Measurements from ENCODE around the gene CASKIN1. TPM values are rescaled to one million over a fixed set of nuclear protein-coding genes. Genes with fewer than 3 reads are reported as not detected.

Gene CASKIN1, protein sequence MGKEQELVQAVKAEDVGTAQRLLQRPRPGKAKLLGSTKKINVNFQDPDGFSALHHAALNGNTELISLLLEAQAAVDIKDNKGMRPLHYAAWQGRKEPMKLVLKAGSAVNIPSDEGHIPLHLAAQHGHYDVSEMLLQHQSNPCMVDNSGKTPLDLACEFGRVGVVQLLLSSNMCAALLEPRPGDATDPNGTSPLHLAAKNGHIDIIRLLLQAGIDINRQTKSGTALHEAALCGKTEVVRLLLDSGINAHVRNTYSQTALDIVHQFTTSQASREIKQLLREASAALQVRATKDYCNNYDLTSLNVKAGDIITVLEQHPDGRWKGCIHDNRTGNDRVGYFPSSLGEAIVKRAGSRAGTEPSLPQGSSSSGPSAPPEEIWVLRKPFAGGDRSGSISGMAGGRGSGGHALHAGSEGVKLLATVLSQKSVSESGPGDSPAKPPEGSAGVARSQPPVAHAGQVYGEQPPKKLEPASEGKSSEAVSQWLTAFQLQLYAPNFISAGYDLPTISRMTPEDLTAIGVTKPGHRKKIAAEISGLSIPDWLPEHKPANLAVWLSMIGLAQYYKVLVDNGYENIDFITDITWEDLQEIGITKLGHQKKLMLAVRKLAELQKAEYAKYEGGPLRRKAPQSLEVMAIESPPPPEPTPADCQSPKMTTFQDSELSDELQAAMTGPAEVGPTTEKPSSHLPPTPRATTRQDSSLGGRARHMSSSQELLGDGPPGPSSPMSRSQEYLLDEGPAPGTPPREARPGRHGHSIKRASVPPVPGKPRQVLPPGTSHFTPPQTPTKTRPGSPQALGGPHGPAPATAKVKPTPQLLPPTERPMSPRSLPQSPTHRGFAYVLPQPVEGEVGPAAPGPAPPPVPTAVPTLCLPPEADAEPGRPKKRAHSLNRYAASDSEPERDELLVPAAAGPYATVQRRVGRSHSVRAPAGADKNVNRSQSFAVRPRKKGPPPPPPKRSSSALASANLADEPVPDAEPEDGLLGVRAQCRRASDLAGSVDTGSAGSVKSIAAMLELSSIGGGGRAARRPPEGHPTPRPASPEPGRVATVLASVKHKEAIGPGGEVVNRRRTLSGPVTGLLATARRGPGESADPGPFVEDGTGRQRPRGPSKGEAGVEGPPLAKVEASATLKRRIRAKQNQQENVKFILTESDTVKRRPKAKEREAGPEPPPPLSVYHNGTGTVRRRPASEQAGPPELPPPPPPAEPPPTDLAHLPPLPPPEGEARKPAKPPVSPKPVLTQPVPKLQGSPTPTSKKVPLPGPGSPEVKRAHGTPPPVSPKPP (N-terminal part only)
- total RNA-seq (2014; rRNA removed; shearing (Covaris generic)) (2.4 and 6.2 TPM in 2 replicates), polyA plus RNA-seq (2016; fragmentation: Nextera tagmentation; extraction: Ambion mirVana) (1.0 TPM in 2 replicates)
- long read RNA-seq = 0 reads

DNA sequence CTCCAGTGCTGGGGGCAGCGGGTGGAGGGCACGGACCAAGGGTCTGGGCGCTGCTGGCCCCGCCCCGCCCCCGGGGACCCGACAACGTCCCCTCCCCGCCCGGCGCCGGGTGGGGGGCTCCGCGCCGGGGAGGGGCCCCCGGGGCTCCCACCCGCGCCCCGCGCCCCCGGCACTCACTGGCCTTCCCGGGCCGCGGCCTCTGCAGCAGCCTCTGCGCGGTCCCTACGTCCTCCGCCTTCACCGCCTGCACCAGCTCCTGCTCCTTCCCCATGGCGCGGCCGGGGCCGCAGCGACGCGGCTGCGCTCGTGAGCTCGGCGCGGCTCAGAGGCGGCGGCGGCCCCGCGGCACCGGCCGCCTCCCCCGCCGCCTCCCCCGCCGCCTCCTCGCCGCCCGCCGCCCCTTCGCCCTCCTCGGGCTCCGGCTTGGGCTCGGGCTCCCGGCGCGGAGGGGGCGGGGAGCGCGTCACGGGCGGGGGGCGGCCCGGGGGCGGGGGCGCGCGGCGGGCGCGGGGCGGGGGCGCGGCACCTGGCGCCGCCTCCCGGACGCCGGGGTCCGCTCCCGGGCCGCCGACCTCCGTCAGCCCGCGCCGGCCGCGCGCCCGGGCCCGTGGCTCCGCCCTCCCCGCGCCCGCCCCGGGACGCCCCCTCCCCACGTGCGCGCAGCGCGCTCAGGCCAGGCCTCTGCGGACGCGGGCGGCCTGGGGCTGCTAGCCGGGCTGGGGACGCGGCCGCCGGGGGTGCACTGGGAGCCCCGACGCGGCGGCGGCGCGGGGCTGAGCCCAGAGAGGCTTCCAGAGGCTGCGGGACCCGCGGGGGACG lies at the start of gene CASKIN1:
TSS of gene CASKIN1 (minus strand) at position 444 of the 819 bp plus-strand sequence. CDS start at position 271, 173 bp downstream.
- no peak within 1 kb of the TSS for H3K27ac ChIP-seq (ENCODE audit: low read depth)
- H3F3A ChIP-seq (replicated peaks; ENCODE audit: low read depth) = 0 out of 2 replicates have a peak, but pooled peaks cover 2% of the 10 kb centered on the region
- peak within 1 kb of the TSS; percentile 74 for H2AFZ ChIP-seq
- Mint-ChIP-seq H3K27ac (no peak within 1 kb of the TSS), H3K36me3 (ENCODE audit: low read depth) (no peaks in the 10 kb centered on the region; the same call in 2 of the 3 replicates), H3K9me3 (no peaks in the 10 kb centered on the region), H3K27me3 (ENCODE audit: insufficient read depth, low read depth, poor library complexity) (peaks cover 31% of the 10 kb centered on the region), H3K4me3 (peak within 1 kb of the TSS; percentile 70), H3K4me1 (no peaks in the 10 kb centered on the region)
- no peaks in the 10 kb centered on the region for H3K9me2 ChIP-seq (ENCODE audit: insufficient read depth)
- peak within 1 kb of the TSS; percentile 92 for H3K4me2 ChIP-seq
- no peaks in the 10 kb centered on the region for H4K20me1 ChIP-seq (replicated peaks; ENCODE audit: insufficient read depth)
- TF ChIP-seq, protein P1, sequence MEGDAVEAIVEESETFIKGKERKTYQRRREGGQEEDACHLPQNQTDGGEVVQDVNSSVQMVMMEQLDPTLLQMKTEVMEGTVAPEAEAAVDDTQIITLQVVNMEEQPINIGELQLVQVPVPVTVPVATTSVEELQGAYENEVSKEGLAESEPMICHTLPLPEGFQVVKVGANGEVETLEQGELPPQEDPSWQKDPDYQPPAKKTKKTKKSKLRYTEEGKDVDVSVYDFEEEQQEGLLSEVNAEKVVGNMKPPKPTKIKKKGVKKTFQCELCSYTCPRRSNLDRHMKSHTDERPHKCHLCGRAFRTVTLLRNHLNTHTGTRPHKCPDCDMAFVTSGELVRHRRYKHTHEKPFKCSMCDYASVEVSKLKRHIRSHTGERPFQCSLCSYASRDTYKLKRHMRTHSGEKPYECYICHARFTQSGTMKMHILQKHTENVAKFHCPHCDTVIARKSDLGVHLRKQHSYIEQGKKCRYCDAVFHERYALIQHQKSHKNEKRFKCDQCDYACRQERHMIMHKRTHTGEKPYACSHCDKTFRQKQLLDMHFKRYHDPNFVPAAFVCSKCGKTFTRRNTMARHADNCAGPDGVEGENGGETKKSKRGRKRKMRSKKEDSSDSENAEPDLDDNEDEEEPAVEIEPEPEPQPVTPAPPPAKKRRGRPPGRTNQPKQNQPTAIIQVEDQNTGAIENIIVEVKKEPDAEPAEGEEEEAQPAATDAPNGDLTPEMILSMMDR (conservative IDR thresholded peaks at IDR 0.05; ENCODE audit: low read depth in 2 of 2) = no peak
- TF ChIP-seq POLR2AphosphoS5 (IDR thresholded peaks at IDR 0.05; ENCODE audit: low read depth) (no peak), CREB1 (CRISPR knock-in tag; IDR thresholded peaks at IDR 0.05; ENCODE audit: low read depth) (no peak)
- TF ChIP-seq, protein P2, sequence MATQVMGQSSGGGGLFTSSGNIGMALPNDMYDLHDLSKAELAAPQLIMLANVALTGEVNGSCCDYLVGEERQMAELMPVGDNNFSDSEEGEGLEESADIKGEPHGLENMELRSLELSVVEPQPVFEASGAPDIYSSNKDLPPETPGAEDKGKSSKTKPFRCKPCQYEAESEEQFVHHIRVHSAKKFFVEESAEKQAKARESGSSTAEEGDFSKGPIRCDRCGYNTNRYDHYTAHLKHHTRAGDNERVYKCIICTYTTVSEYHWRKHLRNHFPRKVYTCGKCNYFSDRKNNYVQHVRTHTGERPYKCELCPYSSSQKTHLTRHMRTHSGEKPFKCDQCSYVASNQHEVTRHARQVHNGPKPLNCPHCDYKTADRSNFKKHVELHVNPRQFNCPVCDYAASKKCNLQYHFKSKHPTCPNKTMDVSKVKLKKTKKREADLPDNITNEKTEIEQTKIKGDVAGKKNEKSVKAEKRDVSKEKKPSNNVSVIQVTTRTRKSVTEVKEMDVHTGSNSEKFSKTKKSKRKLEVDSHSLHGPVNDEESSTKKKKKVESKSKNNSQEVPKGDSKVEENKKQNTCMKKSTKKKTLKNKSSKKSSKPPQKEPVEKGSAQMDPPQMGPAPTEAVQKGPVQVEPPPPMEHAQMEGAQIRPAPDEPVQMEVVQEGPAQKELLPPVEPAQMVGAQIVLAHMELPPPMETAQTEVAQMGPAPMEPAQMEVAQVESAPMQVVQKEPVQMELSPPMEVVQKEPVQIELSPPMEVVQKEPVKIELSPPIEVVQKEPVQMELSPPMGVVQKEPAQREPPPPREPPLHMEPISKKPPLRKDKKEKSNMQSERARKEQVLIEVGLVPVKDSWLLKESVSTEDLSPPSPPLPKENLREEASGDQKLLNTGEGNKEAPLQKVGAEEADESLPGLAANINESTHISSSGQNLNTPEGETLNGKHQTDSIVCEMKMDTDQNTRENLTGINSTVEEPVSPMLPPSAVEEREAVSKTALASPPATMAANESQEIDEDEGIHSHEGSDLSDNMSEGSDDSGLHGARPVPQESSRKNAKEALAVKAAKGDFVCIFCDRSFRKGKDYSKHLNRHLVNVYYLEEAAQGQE (IDR thresholded peaks at IDR 0.05; ENCODE audit: unreplicated experiment) = no peak
- TF ChIP-seq, protein P3, sequence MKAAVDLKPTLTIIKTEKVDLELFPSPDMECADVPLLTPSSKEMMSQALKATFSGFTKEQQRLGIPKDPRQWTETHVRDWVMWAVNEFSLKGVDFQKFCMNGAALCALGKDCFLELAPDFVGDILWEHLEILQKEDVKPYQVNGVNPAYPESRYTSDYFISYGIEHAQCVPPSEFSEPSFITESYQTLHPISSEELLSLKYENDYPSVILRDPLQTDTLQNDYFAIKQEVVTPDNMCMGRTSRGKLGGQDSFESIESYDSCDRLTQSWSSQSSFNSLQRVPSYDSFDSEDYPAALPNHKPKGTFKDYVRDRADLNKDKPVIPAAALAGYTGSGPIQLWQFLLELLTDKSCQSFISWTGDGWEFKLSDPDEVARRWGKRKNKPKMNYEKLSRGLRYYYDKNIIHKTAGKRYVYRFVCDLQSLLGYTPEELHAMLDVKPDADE (IDR thresholded peaks at IDR 0.05) = no peak
- ATAC-seq (peak; percentile 11), DNase-seq (ENCODE audit: low spot score) (peak; percentile 69)
- H3K36me3 ChIP-seq (ENCODE audit: insufficient read depth) = no peaks in the 10 kb centered on the region
- no peaks in the 10 kb centered on the region; the same call in 1 of the 2 replicates for H3K4me1 ChIP-seq (ENCODE audit: insufficient read depth)
- peak within 1 kb of the TSS; percentile 75 for H3K4me3 ChIP-seq
- peaks cover 45% of the 10 kb centered on the region for H3K27me3 ChIP-seq (ENCODE audit: insufficient read depth)
- no peaks in the 10 kb centered on the region for H3K79me2 ChIP-seq (replicated peaks; ENCODE audit: insufficient read depth)

All from GM23338 (cell line).